Kidney epithelial cell (primary cell): ENCODE measurements around the gene SGPL1. TPM values are rescaled to one million over a fixed set of nuclear protein-coding genes. Genes with fewer than 3 reads are reported as not detected.
"Not testable (repeated sequence)": the region's sequence is repeated elsewhere in the genome, so short reads cannot be mapped to it uniquely, and the experiment has no call there.

Experiments
- DNase-seq: peaks from one replicate; pipeline ENCODE4 v3.0.0-alpha.2; 2010; ENCODE audit warnings: low read depth
- H3K27me3 ChIP-seq: 2 replicates; pipeline ENCODE4 v1.6.0; 2011; ENCODE audit warnings: low read length; ENCODE audit not compliant: control insufficient read depth, insufficient read depth
- H3K36me3 ChIP-seq: 2 replicates; pipeline ENCODE4 v1.5.1; 2011; ENCODE audit warnings: low read length; ENCODE audit not compliant: control insufficient read depth, insufficient read depth
- H3K4me3 ChIP-seq: 2 replicates; pipeline ENCODE4 v1.5.1; 2011; ENCODE audit warnings: low read depth, mild to moderate bottlenecking, control low read depth, low read length
- total RNA-seq: library from RNA; depleted of rRNA; stranded (reverse); fragments of >200 nt; gene quantifications from 2 replicates; pipeline ENCODE4 v1.2.3, GENCODE V29; 2015
- TF ChIP-seq, protein P1 (sequence below): IDR thresholded peaks from 2 replicates; pipeline ENCODE4 v1.5.1; 2011; ENCODE audit warnings: mild to moderate bottlenecking, moderate library complexity, low read length, control low read depth, inconsistent platforms; ENCODE audit not compliant: insufficient read depth, poor library complexity, severe bottlenecking

SGPL1 gene
- total RNA-seq, 1 donor from 2014 or later = 83.5 TPM

DNA sequence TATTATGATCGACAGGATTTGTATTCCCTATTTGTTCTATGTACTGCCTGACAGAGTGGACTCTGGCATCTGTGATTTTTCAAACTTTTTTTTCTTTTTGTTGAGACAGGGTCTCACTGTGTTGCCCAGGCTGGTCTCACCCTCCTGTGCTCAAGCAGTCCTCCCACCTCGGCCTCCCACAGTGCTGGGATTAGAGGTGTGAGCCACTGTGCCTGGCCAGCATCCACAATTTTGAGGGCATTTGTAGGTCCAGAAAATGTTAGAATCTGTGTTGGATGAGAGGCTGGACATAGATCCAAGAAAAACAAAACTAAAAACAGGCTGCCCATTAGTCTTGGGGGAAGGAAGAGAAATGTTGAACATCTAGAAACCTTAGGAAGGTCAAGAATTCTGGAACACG lies 34.3 kb downstream of the SGPL1 start:
- H3K36me3 ChIP-seq = no peaks in the 10 kb centered on the region
- no peak overlapping the region for H3K4me3 ChIP-seq
- H3K27me3 ChIP-seq = no peaks in the 10 kb centered on the region
- no peak for DNase-seq
- TF ChIP-seq, protein P1, sequence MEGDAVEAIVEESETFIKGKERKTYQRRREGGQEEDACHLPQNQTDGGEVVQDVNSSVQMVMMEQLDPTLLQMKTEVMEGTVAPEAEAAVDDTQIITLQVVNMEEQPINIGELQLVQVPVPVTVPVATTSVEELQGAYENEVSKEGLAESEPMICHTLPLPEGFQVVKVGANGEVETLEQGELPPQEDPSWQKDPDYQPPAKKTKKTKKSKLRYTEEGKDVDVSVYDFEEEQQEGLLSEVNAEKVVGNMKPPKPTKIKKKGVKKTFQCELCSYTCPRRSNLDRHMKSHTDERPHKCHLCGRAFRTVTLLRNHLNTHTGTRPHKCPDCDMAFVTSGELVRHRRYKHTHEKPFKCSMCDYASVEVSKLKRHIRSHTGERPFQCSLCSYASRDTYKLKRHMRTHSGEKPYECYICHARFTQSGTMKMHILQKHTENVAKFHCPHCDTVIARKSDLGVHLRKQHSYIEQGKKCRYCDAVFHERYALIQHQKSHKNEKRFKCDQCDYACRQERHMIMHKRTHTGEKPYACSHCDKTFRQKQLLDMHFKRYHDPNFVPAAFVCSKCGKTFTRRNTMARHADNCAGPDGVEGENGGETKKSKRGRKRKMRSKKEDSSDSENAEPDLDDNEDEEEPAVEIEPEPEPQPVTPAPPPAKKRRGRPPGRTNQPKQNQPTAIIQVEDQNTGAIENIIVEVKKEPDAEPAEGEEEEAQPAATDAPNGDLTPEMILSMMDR = no peak

DNA sequence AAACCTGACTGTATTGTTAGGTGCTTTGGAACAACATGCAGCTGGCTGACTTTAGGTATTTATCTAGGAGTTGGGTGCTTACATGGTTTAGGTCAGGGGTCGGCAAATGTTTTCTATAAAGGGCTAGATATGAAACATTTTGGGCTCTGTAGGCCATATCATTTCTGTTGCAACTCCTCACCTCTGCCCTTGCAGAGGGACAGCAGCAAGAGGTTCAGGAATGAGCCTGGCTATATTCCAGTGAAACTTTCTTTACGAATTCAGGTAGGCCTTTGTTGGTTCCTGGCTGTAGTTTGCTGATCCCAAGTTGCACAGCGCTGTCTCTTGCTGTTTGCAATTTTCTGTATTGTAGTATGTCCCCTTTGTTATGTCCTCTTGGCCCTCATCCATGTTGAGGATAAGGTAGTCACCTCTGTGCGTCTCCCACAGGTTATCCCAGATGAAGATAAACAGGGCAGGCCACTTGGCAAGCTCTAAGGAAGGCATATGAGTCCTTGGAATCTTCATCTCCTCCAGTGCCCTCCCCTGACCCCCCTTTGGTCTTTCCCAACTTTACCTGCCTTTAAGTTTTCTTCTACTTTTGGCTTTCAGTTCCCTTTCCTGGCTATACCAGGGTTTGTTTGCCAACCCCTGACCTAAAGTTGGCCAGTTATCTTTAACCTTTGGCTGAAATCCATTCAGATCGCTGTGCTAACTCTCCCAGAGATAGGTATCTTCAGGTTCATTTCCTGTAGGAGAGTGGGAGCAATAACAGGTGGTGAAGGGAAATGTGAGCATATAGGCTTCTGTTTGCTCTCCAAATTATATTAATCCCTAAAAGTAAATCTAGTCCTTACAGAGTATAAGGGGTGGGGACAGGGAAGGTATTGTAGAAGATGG lies 36.1 kb downstream of the SGPL1 start:
- no peaks in the 10 kb centered on the region for H3K27me3 ChIP-seq
- no peak overlapping the region for H3K4me3 ChIP-seq
- H3K36me3 ChIP-seq = no peaks in the 10 kb centered on the region
- no peak for DNase-seq
- TF ChIP-seq, protein P1 = no peak

DNA sequence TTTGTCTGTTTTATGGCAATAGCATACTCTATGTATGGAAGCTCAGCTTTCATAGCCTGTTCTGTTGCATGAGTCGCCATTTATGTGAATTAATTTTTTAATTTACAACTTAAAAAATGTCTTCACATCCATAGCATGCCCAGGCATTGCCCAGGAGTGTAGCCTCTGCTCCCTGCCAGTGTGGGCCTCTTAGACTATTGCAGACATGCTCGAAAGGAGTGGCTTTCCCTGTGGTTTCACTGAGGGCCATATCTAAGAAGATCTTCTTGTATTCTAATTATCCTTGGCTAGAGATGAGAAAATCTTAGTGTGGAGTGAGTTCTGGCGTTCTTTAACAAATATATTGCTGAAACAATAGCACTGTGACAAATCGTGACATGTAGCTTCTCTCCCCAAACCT lies 37.3 kb downstream of the SGPL1 start:
- Histone ChIP-seq H3K36me3 (no peaks in the 10 kb centered on the region), H3K4me3 (no peak overlapping the region), H3K27me3 (no peaks in the 10 kb centered on the region)
- TF ChIP-seq, protein P1 = no peak
- no peak for DNase-seq

GRCh38 chr10:70853457-70853856 lies 37.7 kb downstream of the SGPL1 start:
- TF ChIP-seq, protein P1 = no peak
- Histone ChIP-seq H3K4me3 (no peak overlapping the region), H3K27me3 (no peaks in the 10 kb centered on the region), H3K36me3 (no peaks in the 10 kb centered on the region)
- DNase-seq = no peak

GRCh38 chr10:70856454-70856853 lies 40.7 kb downstream of the SGPL1 start:
- H3K4me3 ChIP-seq = no peak overlapping the region
- TF ChIP-seq, protein P1 = no peak
- no peaks in the 10 kb centered on the region for H3K27me3 ChIP-seq
- no peaks in the 10 kb centered on the region for H3K36me3 ChIP-seq
- no peak for DNase-seq

DNA sequence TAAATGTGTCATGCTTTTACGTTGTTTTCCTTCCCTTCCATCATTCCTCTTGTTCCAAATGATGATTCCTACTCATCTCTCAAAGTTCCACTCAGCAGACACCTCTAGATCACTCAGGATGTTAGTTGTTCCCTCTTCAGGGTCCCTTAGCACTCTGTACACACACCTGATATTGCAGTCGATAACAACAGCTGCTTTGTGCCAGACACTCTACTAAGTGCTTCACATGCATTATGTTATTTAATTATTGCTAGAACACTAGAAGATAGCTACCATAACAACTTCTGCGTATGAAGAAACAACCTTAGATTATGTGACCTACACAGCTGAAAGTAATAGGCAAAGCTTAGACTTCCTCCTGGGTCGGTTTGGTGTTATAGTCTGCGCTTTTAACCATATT lies 43.0 kb downstream of the SGPL1 start:
- TF ChIP-seq, protein P1 = no peak
- H3K36me3 ChIP-seq = no peaks in the 10 kb centered on the region
- H3K4me3 ChIP-seq = no peak overlapping the region
- no peak for DNase-seq
- no peaks in the 10 kb centered on the region for H3K27me3 ChIP-seq

DNA sequence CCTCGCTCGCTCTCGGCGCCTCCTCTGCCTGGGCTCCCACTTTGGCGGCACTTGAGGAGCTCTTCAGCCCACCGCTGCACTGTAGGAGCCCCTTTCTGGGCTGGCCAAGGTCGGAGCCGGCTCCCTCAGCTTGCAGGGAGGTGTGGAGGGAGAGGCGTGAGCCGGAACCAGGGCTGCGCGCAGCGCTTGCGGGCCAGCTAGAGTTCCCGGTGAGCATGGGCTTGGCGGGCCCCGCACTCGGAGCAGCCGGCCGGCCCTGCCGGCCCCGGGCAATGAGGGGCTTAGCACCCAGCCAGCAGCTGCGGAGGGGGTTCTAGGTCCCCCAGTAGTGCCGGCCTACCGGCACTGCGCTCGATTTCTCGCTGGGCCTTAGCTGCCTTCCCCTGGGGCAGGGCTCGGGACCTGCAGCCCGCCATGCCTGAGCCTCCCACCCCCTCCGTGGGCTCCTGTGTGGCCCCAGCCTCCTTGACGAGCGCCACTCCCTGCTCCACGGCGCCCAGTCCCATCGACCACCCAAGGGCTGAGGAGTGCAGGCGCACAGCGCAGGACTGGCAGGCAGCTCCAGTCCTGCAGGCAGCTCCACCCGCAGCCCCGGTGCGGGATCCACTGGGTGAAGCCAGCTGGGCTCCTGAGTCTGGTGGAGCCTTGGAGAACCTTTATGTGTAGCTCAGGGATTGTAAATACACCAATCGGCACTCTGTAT lies 45.9 kb downstream of the SGPL1 start:
- H3K36me3 ChIP-seq, DNase-seq, H3K4me3 ChIP-seq, H3K27me3 ChIP-seq: not testable (repeated sequence)
